GM10847 (cell line): Measurements from ENCODE around the gene TCF12.

ENCODE experiments used
- POLR2A ChIP-seq: IDR thresholded peaks from 2 replicates; pipeline ENCODE4 v1.6.1; 2011; ENCODE audit not compliant: insufficient read length; ENCODE audit errors: extremely low read depth

The TCF12 gene

GRCh38 chr15:57156210-57156884, 237.9 kb downstream of the TCF12 start:
- no peak for TF ChIP-seq POLR2A

- TF ChIP-seq POLR2A: no peak
Observed at GRCh38 chr15:57158589-57158988, 240.1 kb downstream of the TCF12 start.

GRCh38 chr15:57158997-57159668, 240.7 kb downstream of the TCF12 start:
- no peak for TF ChIP-seq POLR2A

- no peak for TF ChIP-seq POLR2A
Observed at GRCh38 chr15:57159767-57160166, 241.3 kb downstream of the TCF12 start.

GRCh38 chr15:57160823-57161560, 242.5 kb downstream of the TCF12 start:
- no peak for TF ChIP-seq POLR2A

- TF ChIP-seq POLR2A: no peak
Observed at GRCh38 chr15:57165992-57166391, 247.5 kb downstream of the TCF12 start.

GRCh38 chr15:57167821-57168395, 249.5 kb downstream of the TCF12 start:
- TF ChIP-seq POLR2A: no peak

- TF ChIP-seq POLR2A: no peak
Observed at GRCh38 chr15:57169643-57170042, 251.2 kb downstream of the TCF12 start.

- TF ChIP-seq POLR2A: no peak
Observed at GRCh38 chr15:57171426-57171825, 253.0 kb downstream of the TCF12 start.

- no peak for TF ChIP-seq POLR2A
Observed at GRCh38 chr15:57172925-57173324, 254.5 kb downstream of the TCF12 start.

- no peak for TF ChIP-seq POLR2A
Observed at GRCh38 chr15:57183041-57183440, 264.6 kb downstream of the TCF12 start.

- no peak for TF ChIP-seq POLR2A
Observed at GRCh38 chr15:57183614-57184344, 265.3 kb downstream of the TCF12 start.

- TF ChIP-seq POLR2A: no peak
Observed at GRCh38 chr15:57184502-57184901, 266.1 kb downstream of the TCF12 start.

GRCh38 chr15:57185507-57186074, 267.1 kb downstream of the TCF12 start:
- TF ChIP-seq POLR2A: no peak

- TF ChIP-seq POLR2A: no peak
Observed at GRCh38 chr15:57189466-57189865, 271.0 kb downstream of the TCF12 start.

GRCh38 chr15:57190208-57190607, 271.8 kb downstream of the TCF12 start:
- TF ChIP-seq POLR2A: no peak
